HEK293 (cell line): ENCODE measurements around the gene TOMM6.

Source experiments
- GLIS1 ChIP-seq: fragments of 450-650 bp; formaldehyde crosslinking; IDR thresholded peaks from 2 replicates; pipeline ENCODE4 v1.5.1; 2016; ENCODE audit warnings: missing biosample characterization, missing genetic modification characterization
- YY1 ChIP-seq: fragments of 450-650 bp; formaldehyde crosslinking; IDR thresholded peaks from 2 replicates; pipeline ENCODE4 v1.5.1; 2018; ENCODE audit warnings: missing biosample characterization, missing genetic modification characterization
- ZBTB8A ChIP-seq: fragments of 450-650 bp; formaldehyde crosslinking; IDR thresholded peaks from 2 replicates; pipeline ENCODE4 v1.5.1; 2016; ENCODE audit warnings: missing biosample characterization, missing genetic modification characterization
- ZNF184 ChIP-seq: fragments of 450-650 bp; IDR thresholded peaks from 2 replicates; pipeline ENCODE4 v1.5.1; 2018; ENCODE audit warnings: missing biosample characterization, mild to moderate bottlenecking, missing genetic modification characterization
- ZNF302 ChIP-seq: fragments of 450-650 bp; formaldehyde crosslinking; IDR thresholded peaks from 2 replicates; pipeline ENCODE4 v1.5.1; 2016; ENCODE audit warnings: missing biosample characterization, missing genetic modification characterization, low read depth
- TF ChIP-seq, protein P1 (sequence below): fragments of 450-650 bp; formaldehyde crosslinking; IDR thresholded peaks from 2 replicates; pipeline ENCODE4 v1.5.1; 2016; ENCODE audit warnings: missing biosample characterization, missing genetic modification characterization
- TF ChIP-seq, protein P2 (sequence below): fragments of 450-650 bp; formaldehyde crosslinking; IDR thresholded peaks from 2 replicates; pipeline ENCODE4 v1.5.1; 2017; ENCODE audit warnings: missing biosample characterization, missing genetic modification characterization
- TF ChIP-seq, protein P3 (sequence below): fragments of 450-650 bp; formaldehyde crosslinking; IDR thresholded peaks from 2 replicates; pipeline ENCODE4 v1.5.1; 2016; ENCODE audit warnings: missing biosample characterization, missing genetic modification characterization, low read depth
- TF ChIP-seq, protein P4 (sequence below): fragments of 450-650 bp; formaldehyde crosslinking; IDR thresholded peaks from 2 replicates; pipeline ENCODE4 v1.5.1; 2017; ENCODE audit warnings: missing biosample characterization, missing genetic modification characterization
- TF ChIP-seq, protein P5 (sequence below): fragments of 450-650 bp; formaldehyde crosslinking; IDR thresholded peaks from 2 replicates; pipeline ENCODE4 v1.5.1; 2016; ENCODE audit warnings: missing biosample characterization, missing genetic modification characterization
- TF ChIP-seq, protein P6 (sequence below): fragments of 450-650 bp; formaldehyde crosslinking; IDR thresholded peaks from 2 replicates; pipeline ENCODE4 v1.5.1; 2016; ENCODE audit warnings: missing biosample characterization, missing genetic modification characterization

DNA sequence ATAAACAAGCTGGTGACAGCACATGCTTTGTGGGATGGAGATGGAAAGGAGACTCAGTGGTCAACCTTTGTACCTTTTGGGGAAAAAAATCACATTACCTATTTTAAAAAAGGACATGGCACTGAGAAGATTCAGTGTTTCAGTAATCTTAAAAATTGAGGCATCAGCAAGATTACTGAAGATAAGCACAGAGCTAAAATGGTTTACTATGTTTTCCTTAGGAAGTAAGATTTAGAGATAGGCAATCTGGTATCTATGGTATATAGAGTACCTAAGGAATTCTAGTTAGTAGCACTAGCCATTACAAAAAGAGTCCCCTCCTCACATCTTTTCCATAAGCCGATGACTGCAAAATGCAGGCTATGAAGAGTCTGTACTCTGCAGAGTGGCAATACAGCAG is 35.7 kb downstream of the TOMM6 start:
- TF ChIP-seq YY1 (no peak), ZBTB8A (tag by site-specific recombination) (no peak), ZNF302 (tag by site-specific recombination) (no peak), GLIS1 (tag by site-specific recombination) (no peak), ZNF184 (tag by site-specific recombination) (no peak)
- TF ChIP-seq, protein P1, sequence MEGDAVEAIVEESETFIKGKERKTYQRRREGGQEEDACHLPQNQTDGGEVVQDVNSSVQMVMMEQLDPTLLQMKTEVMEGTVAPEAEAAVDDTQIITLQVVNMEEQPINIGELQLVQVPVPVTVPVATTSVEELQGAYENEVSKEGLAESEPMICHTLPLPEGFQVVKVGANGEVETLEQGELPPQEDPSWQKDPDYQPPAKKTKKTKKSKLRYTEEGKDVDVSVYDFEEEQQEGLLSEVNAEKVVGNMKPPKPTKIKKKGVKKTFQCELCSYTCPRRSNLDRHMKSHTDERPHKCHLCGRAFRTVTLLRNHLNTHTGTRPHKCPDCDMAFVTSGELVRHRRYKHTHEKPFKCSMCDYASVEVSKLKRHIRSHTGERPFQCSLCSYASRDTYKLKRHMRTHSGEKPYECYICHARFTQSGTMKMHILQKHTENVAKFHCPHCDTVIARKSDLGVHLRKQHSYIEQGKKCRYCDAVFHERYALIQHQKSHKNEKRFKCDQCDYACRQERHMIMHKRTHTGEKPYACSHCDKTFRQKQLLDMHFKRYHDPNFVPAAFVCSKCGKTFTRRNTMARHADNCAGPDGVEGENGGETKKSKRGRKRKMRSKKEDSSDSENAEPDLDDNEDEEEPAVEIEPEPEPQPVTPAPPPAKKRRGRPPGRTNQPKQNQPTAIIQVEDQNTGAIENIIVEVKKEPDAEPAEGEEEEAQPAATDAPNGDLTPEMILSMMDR, result no peak
- TF ChIP-seq, protein P2, sequence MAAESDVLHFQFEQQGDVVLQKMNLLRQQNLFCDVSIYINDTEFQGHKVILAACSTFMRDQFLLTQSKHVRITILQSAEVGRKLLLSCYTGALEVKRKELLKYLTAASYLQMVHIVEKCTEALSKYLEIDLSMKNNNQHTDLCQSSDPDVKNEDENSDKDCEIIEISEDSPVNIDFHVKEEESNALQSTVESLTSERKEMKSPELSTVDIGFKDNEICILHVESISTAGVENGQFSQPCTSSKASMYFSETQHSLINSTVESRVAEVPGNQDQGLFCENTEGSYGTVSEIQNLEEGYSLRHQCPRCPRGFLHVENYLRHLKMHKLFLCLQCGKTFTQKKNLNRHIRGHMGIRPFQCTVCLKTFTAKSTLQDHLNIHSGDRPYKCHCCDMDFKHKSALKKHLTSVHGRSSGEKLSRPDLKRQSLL (tag by site-specific recombination), result no peak
- TF ChIP-seq, protein P3, sequence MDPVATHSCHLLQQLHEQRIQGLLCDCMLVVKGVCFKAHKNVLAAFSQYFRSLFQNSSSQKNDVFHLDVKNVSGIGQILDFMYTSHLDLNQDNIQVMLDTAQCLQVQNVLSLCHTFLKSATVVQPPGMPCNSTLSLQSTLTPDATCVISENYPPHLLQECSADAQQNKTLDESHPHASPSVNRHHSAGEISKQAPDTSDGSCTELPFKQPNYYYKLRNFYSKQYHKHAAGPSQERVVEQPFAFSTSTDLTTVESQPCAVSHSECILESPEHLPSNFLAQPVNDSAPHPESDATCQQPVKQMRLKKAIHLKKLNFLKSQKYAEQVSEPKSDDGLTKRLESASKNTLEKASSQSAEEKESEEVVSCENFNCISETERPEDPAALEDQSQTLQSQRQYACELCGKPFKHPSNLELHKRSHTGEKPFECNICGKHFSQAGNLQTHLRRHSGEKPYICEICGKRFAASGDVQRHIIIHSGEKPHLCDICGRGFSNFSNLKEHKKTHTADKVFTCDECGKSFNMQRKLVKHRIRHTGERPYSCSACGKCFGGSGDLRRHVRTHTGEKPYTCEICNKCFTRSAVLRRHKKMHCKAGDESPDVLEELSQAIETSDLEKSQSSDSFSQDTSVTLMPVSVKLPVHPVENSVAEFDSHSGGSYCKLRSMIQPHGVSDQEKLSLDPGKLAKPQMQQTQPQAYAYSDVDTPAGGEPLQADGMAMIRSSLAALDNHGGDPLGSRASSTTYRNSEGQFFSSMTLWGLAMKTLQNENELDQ (tag by site-specific recombination), result no peak
- TF ChIP-seq, protein P4, sequence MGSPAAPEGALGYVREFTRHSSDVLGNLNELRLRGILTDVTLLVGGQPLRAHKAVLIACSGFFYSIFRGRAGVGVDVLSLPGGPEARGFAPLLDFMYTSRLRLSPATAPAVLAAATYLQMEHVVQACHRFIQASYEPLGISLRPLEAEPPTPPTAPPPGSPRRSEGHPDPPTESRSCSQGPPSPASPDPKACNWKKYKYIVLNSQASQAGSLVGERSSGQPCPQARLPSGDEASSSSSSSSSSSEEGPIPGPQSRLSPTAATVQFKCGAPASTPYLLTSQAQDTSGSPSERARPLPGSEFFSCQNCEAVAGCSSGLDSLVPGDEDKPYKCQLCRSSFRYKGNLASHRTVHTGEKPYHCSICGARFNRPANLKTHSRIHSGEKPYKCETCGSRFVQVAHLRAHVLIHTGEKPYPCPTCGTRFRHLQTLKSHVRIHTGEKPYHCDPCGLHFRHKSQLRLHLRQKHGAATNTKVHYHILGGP (tag by site-specific recombination), result no peak
- TF ChIP-seq, protein P5, sequence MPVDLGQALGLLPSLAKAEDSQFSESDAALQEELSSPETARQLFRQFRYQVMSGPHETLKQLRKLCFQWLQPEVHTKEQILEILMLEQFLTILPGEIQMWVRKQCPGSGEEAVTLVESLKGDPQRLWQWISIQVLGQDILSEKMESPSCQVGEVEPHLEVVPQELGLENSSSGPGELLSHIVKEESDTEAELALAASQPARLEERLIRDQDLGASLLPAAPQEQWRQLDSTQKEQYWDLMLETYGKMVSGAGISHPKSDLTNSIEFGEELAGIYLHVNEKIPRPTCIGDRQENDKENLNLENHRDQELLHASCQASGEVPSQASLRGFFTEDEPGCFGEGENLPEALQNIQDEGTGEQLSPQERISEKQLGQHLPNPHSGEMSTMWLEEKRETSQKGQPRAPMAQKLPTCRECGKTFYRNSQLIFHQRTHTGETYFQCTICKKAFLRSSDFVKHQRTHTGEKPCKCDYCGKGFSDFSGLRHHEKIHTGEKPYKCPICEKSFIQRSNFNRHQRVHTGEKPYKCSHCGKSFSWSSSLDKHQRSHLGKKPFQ (tag by site-specific recombination), result no peak
- TF ChIP-seq, protein P6, sequence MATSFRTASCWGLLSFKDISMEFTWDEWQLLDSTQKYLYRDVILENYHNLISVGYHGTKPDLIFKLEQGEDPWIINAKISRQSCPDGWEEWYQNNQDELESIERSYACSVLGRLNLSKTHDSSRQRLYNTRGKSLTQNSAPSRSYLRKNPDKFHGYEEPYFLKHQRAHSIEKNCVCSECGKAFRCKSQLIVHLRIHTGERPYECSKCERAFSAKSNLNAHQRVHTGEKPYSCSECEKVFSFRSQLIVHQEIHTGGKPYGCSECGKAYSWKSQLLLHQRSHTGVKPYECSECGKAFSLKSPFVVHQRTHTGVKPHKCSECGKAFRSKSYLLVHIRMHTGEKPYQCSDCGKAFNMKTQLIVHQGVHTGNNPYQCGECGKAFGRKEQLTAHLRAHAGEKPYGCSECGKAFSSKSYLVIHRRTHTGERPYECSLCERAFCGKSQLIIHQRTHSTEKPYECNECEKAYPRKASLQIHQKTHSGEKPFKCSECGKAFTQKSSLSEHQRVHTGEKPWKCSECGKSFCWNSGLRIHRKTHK, result no peak
